HG02852 (cell line): ENCODE results near the gene PLXNA4.
"Not testable (repeated sequence)": the region's sequence is repeated elsewhere in the genome, so short reads cannot be mapped to it uniquely, and the experiment has no call there.

ENCODE experiments used
- ATAC-seq: cut with Tn5 transposase; IDR thresholded peaks from one replicate; pipeline ENCODE4 v1.9.1; 2021; ENCODE audit warnings: mild to moderate bottlenecking, moderate library complexity; ENCODE audit not compliant: unreplicated experiment

PLXNA4 gene

GRCh38 chr7:132187869-132188789, 388.1 kb downstream of the PLXNA4 start:
- ATAC-seq: no peak

GRCh38 chr7:132187391-132187790, 388.9 kb downstream of the PLXNA4 start:
- ATAC-seq: no peak

GRCh38 chr7:132185150-132185549, 391.1 kb downstream of the PLXNA4 start:
- no peak for ATAC-seq

GRCh38 chr7:132183781-132184380, 392.4 kb downstream of the PLXNA4 start:
- ATAC-seq: no peak

GRCh38 chr7:132182992-132183391, 393.3 kb downstream of the PLXNA4 start:
- ATAC-seq: no peak

- no peak for ATAC-seq
Measured at GRCh38 chr7:132181946-132182685, 394.2 kb downstream of the PLXNA4 start.

GRCh38 chr7:132181371-132181770, 394.9 kb downstream of the PLXNA4 start:
- ATAC-seq: no peak

GRCh38 chr7:132180481-132180880, 395.8 kb downstream of the PLXNA4 start:
- no peak for ATAC-seq

GRCh38 chr7:132179681-132180080, 396.6 kb downstream of the PLXNA4 start:
- no peak for ATAC-seq

GRCh38 chr7:132179080-132179430, 397.2 kb downstream of the PLXNA4 start:
- ATAC-seq: no peak

GRCh38 chr7:132178402-132179079, 397.7 kb downstream of the PLXNA4 start:
- ATAC-seq: not testable (repeated sequence)

GRCh38 chr7:132177708-132178401, 398.4 kb downstream of the PLXNA4 start:
- ATAC-seq: no peak

GRCh38 chr7:132176719-132177118, 399.6 kb downstream of the PLXNA4 start:
- ATAC-seq: no peak

- ATAC-seq: no peak
Measured at GRCh38 chr7:132171130-132171576, 405.1 kb downstream of the PLXNA4 start.

GRCh38 chr7:132169730-132170129, 406.5 kb downstream of the PLXNA4 start:
- ATAC-seq: no peak

GRCh38 chr7:132168239-132168638, 408.0 kb downstream of the PLXNA4 start:
- no peak for ATAC-seq

GRCh38 chr7:132165695-132166094, 410.6 kb downstream of the PLXNA4 start:
- ATAC-seq: not testable (repeated sequence)

GRCh38 chr7:132164558-132165125, 411.6 kb downstream of the PLXNA4 start:
- no peak for ATAC-seq

GRCh38 chr7:132162556-132163144, 413.6 kb downstream of the PLXNA4 start:
- ATAC-seq: no peak

- no peak for ATAC-seq
Measured at GRCh38 chr7:132161976-132162375, 414.3 kb downstream of the PLXNA4 start.
